ENCODE data around the gene TECTB.

TECTB gene

DNA sequence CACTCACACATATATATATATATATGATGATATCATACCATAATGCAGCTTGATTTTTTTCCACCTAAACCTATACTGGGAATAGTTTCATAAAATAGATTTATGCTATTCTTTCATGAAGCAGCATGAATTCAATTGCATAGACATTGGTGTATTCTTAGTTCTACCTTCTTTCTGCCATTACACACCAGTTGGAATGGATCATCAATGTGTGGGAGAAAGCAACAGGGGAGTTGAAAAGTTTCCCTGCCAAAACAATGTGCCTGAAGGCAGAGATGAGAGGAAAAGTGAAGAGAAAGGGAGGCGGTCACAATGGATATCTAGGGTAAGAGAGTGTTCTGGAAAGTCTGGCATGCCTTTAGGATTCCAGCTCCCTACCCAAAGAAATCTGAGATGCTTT lies 65.6 kb downstream of the TECTB start:
- DNase-seq = no peak

DNA sequence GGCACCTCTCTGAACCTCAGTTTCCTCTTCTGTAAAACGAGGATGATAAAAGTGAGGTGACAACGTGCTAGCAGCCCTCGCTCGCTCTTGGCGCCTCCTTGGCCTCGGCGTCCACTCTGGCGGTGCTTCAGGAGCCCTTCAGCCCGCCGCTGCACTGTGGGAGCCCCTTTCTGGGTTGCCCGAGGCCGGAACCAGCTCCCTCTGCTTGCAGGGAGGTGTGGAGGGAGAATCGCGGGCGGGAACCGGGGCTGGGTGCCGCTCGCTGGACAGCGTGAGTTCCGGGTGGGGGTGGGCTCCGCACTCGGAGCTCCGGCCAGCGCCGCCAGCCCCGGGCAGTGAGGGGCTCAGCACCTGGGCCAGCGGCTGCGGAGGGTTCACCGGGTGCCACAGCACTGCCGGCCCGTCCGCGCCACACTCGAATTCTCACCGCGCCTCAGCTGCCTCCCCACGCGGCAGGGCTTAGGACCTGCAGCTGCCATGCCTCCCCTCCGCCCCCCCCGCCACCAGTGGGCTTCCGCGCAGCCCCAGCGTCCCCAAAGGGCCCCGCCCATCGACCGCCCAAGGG lies 66.4 kb downstream of the TECTB start:
- DNase-seq = no peak

DNA sequence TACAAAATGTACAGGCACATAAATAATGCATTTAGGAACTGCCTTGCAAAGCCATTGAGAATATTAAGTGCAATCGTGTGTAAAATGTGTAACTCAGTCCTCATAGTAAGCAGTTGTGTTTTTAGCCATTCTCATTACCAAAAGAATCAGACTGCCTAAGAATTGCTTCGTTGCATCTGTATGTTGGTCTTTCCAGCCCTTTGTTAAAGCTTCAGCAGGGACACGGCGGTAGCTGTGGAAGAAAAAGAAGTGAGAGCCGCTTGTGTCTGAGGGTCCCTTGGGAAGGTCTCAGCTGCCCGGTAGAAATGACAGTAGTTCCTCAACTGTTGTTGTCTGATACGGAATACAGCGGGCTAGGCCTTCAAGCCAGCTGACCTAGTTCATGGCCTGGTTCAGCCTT lies 67.9 kb downstream of the TECTB start:
- no peak for DNase-seq

DNA sequence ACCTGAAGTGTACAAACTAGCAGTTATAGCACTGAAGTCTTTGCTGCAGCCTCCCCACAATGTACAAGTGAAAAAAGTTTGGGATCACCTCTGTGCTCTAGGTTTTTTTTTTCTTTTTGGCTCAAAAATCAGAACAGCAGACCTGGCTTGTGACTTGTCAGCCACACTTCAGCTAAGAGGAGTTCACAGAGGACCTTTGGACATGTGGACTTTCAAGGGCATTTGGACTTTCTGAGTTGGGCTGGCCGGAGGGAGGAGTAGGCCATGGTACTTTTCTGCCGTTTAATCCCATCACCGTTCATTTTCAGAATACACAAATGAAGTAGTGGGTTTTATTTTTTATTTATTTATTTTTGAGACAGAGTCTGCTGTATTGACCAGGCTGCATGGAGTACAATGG lies 68.8 kb downstream of the TECTB start:
- no peak for DNase-seq

DNA sequence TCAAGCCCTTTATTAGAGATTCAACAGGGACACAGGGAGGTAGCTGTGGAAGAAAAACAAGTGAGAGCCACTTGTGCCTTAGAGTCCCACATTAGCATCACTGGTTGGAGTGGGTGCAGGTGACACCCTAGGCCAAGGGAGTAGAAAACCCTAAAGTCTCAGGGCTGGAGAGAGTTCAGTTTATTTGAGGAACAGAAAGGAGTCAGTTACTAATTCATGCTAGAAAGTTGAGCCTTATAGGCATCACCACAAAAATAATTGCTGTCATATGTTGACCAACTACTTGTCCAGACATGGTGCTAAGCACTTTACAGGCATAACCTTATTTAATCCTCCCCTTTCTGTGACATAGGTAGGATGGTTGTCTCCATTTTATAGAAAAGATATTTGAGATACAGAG lies 69.8 kb downstream of the TECTB start:
- no peak for DNase-seq
